Activated CD4-positive, alpha-beta memory T cell treated with anti-CD3 and anti-CD28 coated beads, Interleukin-2, amount 10 ng/mL, durations not matched to agents 7 days and 5 days (primary cell): ENCODE results near the gene TNNT1. TPM values are rescaled to one million over a fixed set of nuclear protein-coding genes. Genes with fewer than 3 reads are reported as not detected.

Experiments used
- CTCF ChIA-PET: fragments of 350-600 bp; sonication (Branson Sonifier 250); formaldehyde crosslinking; loops from one replicate; lab custom pipeline; 2021; ENCODE audit warnings: antibody characterized with exemption, inconsistent platforms; lab: Charles Lee
- POLR2A ChIA-PET: fragments of 350-600 bp; sonication (Branson Sonifier 250); formaldehyde crosslinking; loops from one replicate; lab custom pipeline; 2021; ENCODE audit warnings: antibody characterized with exemption; lab: Charles Lee
- DNase-seq: peaks from one replicate; pipeline ENCODE4 v3.0.0-alpha.2; 2020
- H3K27ac Mint-ChIP-seq: one replicate; pipeline ENCODE4 v1.8.0; 2021; ENCODE audit warnings: mild to moderate bottlenecking, mixed read lengths
- H3K27me3 Mint-ChIP-seq: one replicate; pipeline ENCODE4 v1.8.0; 2021; ENCODE audit warnings: mixed read lengths
- H3K36me3 Mint-ChIP-seq: one replicate; pipeline ENCODE4 v1.8.0; 2021; ENCODE audit warnings: low read depth, mixed read lengths
- H3K4me1 Mint-ChIP-seq: one replicate; pipeline ENCODE4 v1.8.0; 2021; ENCODE audit warnings: mixed read lengths
- H3K4me3 Mint-ChIP-seq: one replicate; pipeline ENCODE4 v1.8.0; 2021; ENCODE audit warnings: mild to moderate bottlenecking, mixed read lengths
- H3K9me3 Mint-ChIP-seq: one replicate; pipeline ENCODE4 v1.8.0; 2021; ENCODE audit warnings: mixed read lengths
- total RNA-seq, 2 experiments: library from RNA; stranded (reverse); gene quantifications; one replicate each; pipeline ENCODE4 v1.2.3, GENCODE V29; 2021

The TNNT1 gene
- total RNA-seq, 2 experiments from 2014 or later, result 0.38 to 0.68 TPM

- peaks cover 13% of the 10 kb centered on the region for H3K4me1 Mint-ChIP-seq
- POLR2A ChIA-PET, result no interaction called here
- no peak overlapping the region for H3K27ac Mint-ChIP-seq
- peaks cover 46% of the 10 kb centered on the region for H3K27me3 Mint-ChIP-seq
- DNase-seq, result no peak
- CTCF ChIA-PET, result interaction anchor here (1.1 kb wide), 1 partner anchor 87 kb away, joined by 3 read pairs; no protein-coding TSS in a partner anchor
- no peaks in the 10 kb centered on the region for H3K36me3 Mint-ChIP-seq
- no peak overlapping the region for H3K4me3 Mint-ChIP-seq
- H3K9me3 Mint-ChIP-seq, result peaks cover 7% of the 10 kb centered on the region
Measured at GRCh38 chr19:55147545-55148251, 1.3 kb downstream of the TNNT1 start.

GRCh38 chr19:55146705-55147273 is 2.2 kb downstream of the TNNT1 start:
- Mint-ChIP-seq H3K36me3 (no peaks in the 10 kb centered on the region), H3K4me3 (no peak overlapping the region), H3K27me3 (peaks cover 49% of the 10 kb centered on the region), H3K4me1 (peaks cover 6% of the 10 kb centered on the region), H3K9me3 (peaks cover under 1% of the 10 kb centered on the region), H3K27ac (no peak overlapping the region)
- ChIA-PET CTCF (interaction anchor here (0.5 to 1.1 kb wide), 4 partner anchors 13 to 357 kb away, joined by 3 to 6 read pairs (median 4); no protein-coding TSS in a partner anchor), POLR2A (no interaction called here)
- DNase-seq, result no peak

- Mint-ChIP-seq H3K4me3 (no peak overlapping the region), H3K27me3 (peaks cover 49% of the 10 kb centered on the region), H3K9me3 (no peaks in the 10 kb centered on the region), H3K27ac (no peak overlapping the region), H3K36me3 (no peaks in the 10 kb centered on the region), H3K4me1 (peaks cover 7% of the 10 kb centered on the region)
- CTCF ChIA-PET, result interaction anchor here (0.5 to 0.8 kb wide), 3 partner anchors 14 to 358 kb away, joined by 4 to 6 read pairs (median 5); no protein-coding TSS in a partner anchor
- DNase-seq, result peak; percentile 38
- POLR2A ChIA-PET, result no interaction called here
Measured at GRCh38 chr19:55146078-55146704, 2.8 kb downstream of the TNNT1 start.

- Mint-ChIP-seq H3K36me3 (no peaks in the 10 kb centered on the region), H3K27me3 (peaks cover 45% of the 10 kb centered on the region), H3K27ac (no peak overlapping the region), H3K4me1 (peaks cover 9% of the 10 kb centered on the region), H3K4me3 (no peak overlapping the region), H3K9me3 (no peaks in the 10 kb centered on the region)
- ChIA-PET CTCF (interaction anchor here (2.3 kb wide), 1 partner anchor 359 kb away, joined by 6 read pairs; no protein-coding TSS in a partner anchor), POLR2A (no interaction called here)
- DNase-seq, result no peak
Measured at GRCh38 chr19:55145232-55145631, 3.8 kb downstream of the TNNT1 start.

GRCh38 chr19:55141696-55142095 is 7.3 kb downstream of the TNNT1 start:
- ChIA-PET POLR2A (no interaction called here), CTCF (interaction anchor here (0.6 to 3.9 kb wide), 22 partner anchors 9 to 490 kb away, joined by 3 to 31 read pairs (median 4); partner anchors contain the start of genes PPP1R12C, TMEM238 and UBE2S)
- Mint-ChIP-seq H3K4me3 (no peak overlapping the region), H3K27ac (no peak overlapping the region), H3K9me3 (no peaks in the 10 kb centered on the region), H3K4me1 (peaks cover 9% of the 10 kb centered on the region), H3K36me3 (no peaks in the 10 kb centered on the region), H3K27me3 (peaks cover 25% of the 10 kb centered on the region)
- no peak for DNase-seq

GRCh38 chr19:55137915-55138314 is 11.1 kb downstream of the TNNT1 start:
- Mint-ChIP-seq H3K4me3 (no peak overlapping the region), H3K27ac (no peak overlapping the region), H3K36me3 (no peaks in the 10 kb centered on the region), H3K9me3 (no peaks in the 10 kb centered on the region), H3K27me3 (peaks cover 9% of the 10 kb centered on the region), H3K4me1 (peaks cover 3% of the 10 kb centered on the region)
- CTCF ChIA-PET, result interaction anchor here (0.6 to 0.7 kb wide), 2 partner anchors 142 to 266 kb away, joined by 3 read pairs; partner anchors contain the start of gene HSPBP1
- DNase-seq, result no peak
- POLR2A ChIA-PET, result no interaction called here

GRCh38 chr19:55136399-55137102 is 12.5 kb downstream of the TNNT1 start:
- H3K36me3 Mint-ChIP-seq, result no peaks in the 10 kb centered on the region
- ChIA-PET POLR2A (no interaction called here), CTCF (interaction anchor here (0.5 to 1.9 kb wide), 5 partner anchors 24 to 1138 kb away, joined by 3 to 6 read pairs (median 4); no protein-coding TSS in a partner anchor)
- H3K4me3 Mint-ChIP-seq, result no peak overlapping the region
- peaks cover 12% of the 10 kb centered on the region for H3K27me3 Mint-ChIP-seq
- H3K9me3 Mint-ChIP-seq, result no peaks in the 10 kb centered on the region
- peaks cover 3% of the 10 kb centered on the region for H3K4me1 Mint-ChIP-seq
- DNase-seq, result no peak
- H3K27ac Mint-ChIP-seq, result no peak overlapping the region

GRCh38 chr19:55134736-55135135 is 14.3 kb downstream of the TNNT1 start:
- ChIA-PET POLR2A (no interaction called here), CTCF (interaction anchor here (1.9 kb wide), 1 partner anchor 46 kb away, joined by 6 read pairs; no protein-coding TSS in a partner anchor)
- H3K27ac Mint-ChIP-seq, result no peak overlapping the region
- no peaks in the 10 kb centered on the region for H3K36me3 Mint-ChIP-seq
- H3K4me1 Mint-ChIP-seq, result no peaks in the 10 kb centered on the region
- no peak for DNase-seq
- no peak overlapping the region for H3K4me3 Mint-ChIP-seq
- H3K9me3 Mint-ChIP-seq, result no peaks in the 10 kb centered on the region
- H3K27me3 Mint-ChIP-seq, result peaks cover 20% of the 10 kb centered on the region

- Mint-ChIP-seq H3K4me3 (no peak overlapping the region), H3K9me3 (no peaks in the 10 kb centered on the region)
- POLR2A ChIA-PET, result no interaction called here
Measured at GRCh38 chr19:55133639-55134444, 15.2 kb downstream of the TNNT1 start.

GRCh38 chr19:55132453-55133129 is 16.4 kb downstream of the TNNT1 start:
- H3K4me1 Mint-ChIP-seq, result no peaks in the 10 kb centered on the region
- no peak overlapping the region for H3K4me3 Mint-ChIP-seq
- POLR2A ChIA-PET, result no interaction called here
- CTCF ChIA-PET, result interaction anchor here (0.6 to 1.3 kb wide), 6 partner anchors 9 to 454 kb away, joined by 3 to 4 read pairs (median 3); no protein-coding TSS in a partner anchor
- no peaks in the 10 kb centered on the region for H3K9me3 Mint-ChIP-seq
- no peak for DNase-seq
- no peak overlapping the region for H3K27ac Mint-ChIP-seq
- peaks cover 26% of the 10 kb centered on the region for H3K27me3 Mint-ChIP-seq
- no peaks in the 10 kb centered on the region for H3K36me3 Mint-ChIP-seq

More at GRCh38 chr19:55133639-55134444, 15.2 kb downstream of the TNNT1 start:
- Mint-ChIP-seq H3K27me3 (peaks cover 20% of the 10 kb centered on the region), H3K27ac (no peak overlapping the region), H3K36me3 (no peaks in the 10 kb centered on the region), H3K4me1 (no peaks in the 10 kb centered on the region)
- DNase-seq, result no peak
- CTCF ChIA-PET, result interaction anchor here (0.9 kb wide), 1 partner anchor 46 kb away, joined by 3 read pairs; no protein-coding TSS in a partner anchor

GRCh38 chr19:55131421-55131820 is 17.6 kb downstream of the TNNT1 start:
- no peaks in the 10 kb centered on the region for H3K9me3 Mint-ChIP-seq
- no peak for DNase-seq
- no peaks in the 10 kb centered on the region for H3K4me1 Mint-ChIP-seq
- POLR2A ChIA-PET, result no interaction called here
- peaks cover 35% of the 10 kb centered on the region for H3K27me3 Mint-ChIP-seq
- H3K36me3 Mint-ChIP-seq, result no peaks in the 10 kb centered on the region
- no peak overlapping the region for H3K27ac Mint-ChIP-seq
- CTCF ChIA-PET, result interaction anchor here (0.6 kb wide), 1 partner anchor 1596 kb away, joined by 3 read pairs; no protein-coding TSS in a partner anchor
- H3K4me3 Mint-ChIP-seq, result no peak overlapping the region
